Neural progenitor cell (in vitro differentiated cells): Measurements from ENCODE around the gene CDH13. TPM values are rescaled to one million over a fixed set of nuclear protein-coding genes. Genes with fewer than 3 reads are reported as not detected.

Experiments
- DNase-seq: peaks from one replicate; pipeline ENCODE4 v3.0.0-alpha.2; 2016; ENCODE audit warnings: low spot score
- H2AFZ ChIP-seq: fragments of 200-600 bp; sonication (generic); replicated peaks from 2 replicates; pipeline ENCODE4 v1.6.1; 2016; ENCODE audit warnings: antibody characterized with exemption
- H3F3A ChIP-seq: fragments of 200-600 bp; sonication (generic); 2 replicates; pipeline ENCODE4 v1.6.1; 2016; ENCODE audit warnings: antibody characterized with exemption, low read depth
- H3K27ac ChIP-seq: fragments of 200-600 bp; sonication (generic); 2 replicates; pipeline ENCODE4 v1.5.1; 2016; ENCODE audit warnings: mild to moderate bottlenecking
- H3K27me3 ChIP-seq: fragments of 200-600 bp; sonication (generic); 2 replicates; pipeline ENCODE4 v1.6.1; 2016; ENCODE audit warnings: mild to moderate bottlenecking, moderate library complexity
- H3K36me3 ChIP-seq: fragments of 200-600 bp; sonication (generic); 2 replicates; pipeline ENCODE4 v1.5.1; 2016
- H3K4me1 ChIP-seq: fragments of 200-600 bp; sonication (generic); 2 replicates; pipeline ENCODE4 v1.6.1; 2016; ENCODE audit warnings: mixed run types
- H3K4me2 ChIP-seq: fragments of 200-600 bp; sonication (generic); 2 replicates; pipeline ENCODE4 v1.6.1; 2016
- H3K4me3 ChIP-seq: fragments of 200-600 bp; sonication (generic); 2 replicates; pipeline ENCODE4 v1.5.1; 2016
- H3K79me2 ChIP-seq: fragments of 200-600 bp; sonication (generic); 2 replicates; pipeline ENCODE4 v1.6.1; 2016; ENCODE audit warnings: low read depth
- H3K9ac ChIP-seq: fragments of 200-600 bp; sonication (generic); 2 replicates; pipeline ENCODE4 v1.6.1; 2016
- H3K9me3 ChIP-seq: fragments of 200-600 bp; sonication (generic); 2 replicates; pipeline ENCODE4 v1.5.1; 2016; ENCODE audit warnings: low read depth
- H4K20me1 ChIP-seq: fragments of 200-600 bp; sonication (generic); 2 replicates; pipeline ENCODE4 v1.6.1; 2016; ENCODE audit warnings: low read depth
- H3K27ac Mint-ChIP-seq: 3 replicates; pipeline ENCODE4 v1.8.0; 2021; ENCODE audit warnings: mixed read lengths
- H3K27me3 Mint-ChIP-seq: 2 replicates; pipeline ENCODE4 v1.8.0; 2022; ENCODE audit warnings: low read depth, mild to moderate bottlenecking, inconsistent platforms, moderate library complexity, mixed read lengths; ENCODE audit not compliant: insufficient read depth
- H3K36me3 Mint-ChIP-seq: 3 replicates; pipeline ENCODE4 v1.8.0; 2021; ENCODE audit warnings: mixed read lengths
- H3K4me1 Mint-ChIP-seq: 3 replicates; pipeline ENCODE4 v1.8.0; 2021; ENCODE audit warnings: mixed read lengths
- H3K4me3 Mint-ChIP-seq: 3 replicates; pipeline ENCODE4 v1.8.0; 2021; ENCODE audit warnings: mild to moderate bottlenecking, moderate library complexity, mixed read lengths
- H3K9me3 Mint-ChIP-seq: 3 replicates; pipeline ENCODE4 v1.8.0; 2020; ENCODE audit warnings: mixed read lengths
- EZH2 ChIP-seq: fragments of 200-600 bp; sonication (generic); IDR thresholded peaks from 2 replicates; pipeline ENCODE4 v1.6.1; 2017; ENCODE audit warnings: antibody characterized with exemption, mild to moderate bottlenecking, moderate library complexity
- EZH2phosphoT487 ChIP-seq: fragments of 200-600 bp; sonication (generic); IDR thresholded peaks from 2 replicates; pipeline ENCODE4 v1.6.1; 2017; ENCODE audit warnings: antibody characterized with exemption
- total RNA-seq: library from RNA; depleted of rRNA; stranded (reverse); fragments of >200 nt; gene quantifications from 2 replicates; pipeline ENCODE4 v1.2.3, GENCODE V29; 2015; ENCODE audit warnings: low replicate concordance
- TF ChIP-seq, protein P1 (sequence below): fragments of 200-600 bp; sonication (generic); IDR thresholded peaks from 2 replicates; pipeline ENCODE4 v1.5.1; 2017; ENCODE audit warnings: antibody characterized with exemption, mild to moderate bottlenecking

CDH13 gene
- total RNA-seq, 1 donor from 2014 or later, result 3.0 TPM

DNA sequence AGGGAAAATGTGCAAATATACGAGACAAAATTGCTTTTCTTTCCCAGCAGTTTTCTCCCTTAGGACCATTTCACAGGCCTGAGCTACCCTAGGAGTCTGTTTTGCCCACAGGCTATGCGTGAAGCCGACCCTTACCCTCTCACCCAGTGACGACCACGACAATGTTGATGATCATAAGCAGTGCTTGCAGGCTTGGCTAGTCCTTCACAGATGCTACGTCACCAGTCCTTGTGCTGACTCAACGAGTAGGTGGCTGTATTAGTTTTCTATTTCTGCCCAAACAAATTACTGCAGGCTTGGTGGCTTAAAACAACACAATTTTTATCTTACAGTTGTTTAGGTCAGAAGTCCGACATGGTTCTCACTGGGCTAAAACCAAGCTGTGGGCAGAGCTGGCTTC, 606.4 kb downstream of the CDH13 start:
- Mint-ChIP-seq H3K4me3 (no peak overlapping the region), H3K36me3 (no peaks in the 10 kb centered on the region), H3K9me3 (peaks cover 9% of the 10 kb centered on the region), H3K4me1 (peaks cover 36% of the 10 kb centered on the region), H3K27ac (no peak overlapping the region), H3K27me3 (peaks cover 5% of the 10 kb centered on the region)
- no peaks in the 10 kb centered on the region for H3K9me3 ChIP-seq
- H3K4me2 ChIP-seq, result no peak overlapping the region
- no peak overlapping the region for H3K27ac ChIP-seq
- TF ChIP-seq EZH2, result no peak
- no peak for TF ChIP-seq EZH2phosphoT487
- TF ChIP-seq, protein P1, sequence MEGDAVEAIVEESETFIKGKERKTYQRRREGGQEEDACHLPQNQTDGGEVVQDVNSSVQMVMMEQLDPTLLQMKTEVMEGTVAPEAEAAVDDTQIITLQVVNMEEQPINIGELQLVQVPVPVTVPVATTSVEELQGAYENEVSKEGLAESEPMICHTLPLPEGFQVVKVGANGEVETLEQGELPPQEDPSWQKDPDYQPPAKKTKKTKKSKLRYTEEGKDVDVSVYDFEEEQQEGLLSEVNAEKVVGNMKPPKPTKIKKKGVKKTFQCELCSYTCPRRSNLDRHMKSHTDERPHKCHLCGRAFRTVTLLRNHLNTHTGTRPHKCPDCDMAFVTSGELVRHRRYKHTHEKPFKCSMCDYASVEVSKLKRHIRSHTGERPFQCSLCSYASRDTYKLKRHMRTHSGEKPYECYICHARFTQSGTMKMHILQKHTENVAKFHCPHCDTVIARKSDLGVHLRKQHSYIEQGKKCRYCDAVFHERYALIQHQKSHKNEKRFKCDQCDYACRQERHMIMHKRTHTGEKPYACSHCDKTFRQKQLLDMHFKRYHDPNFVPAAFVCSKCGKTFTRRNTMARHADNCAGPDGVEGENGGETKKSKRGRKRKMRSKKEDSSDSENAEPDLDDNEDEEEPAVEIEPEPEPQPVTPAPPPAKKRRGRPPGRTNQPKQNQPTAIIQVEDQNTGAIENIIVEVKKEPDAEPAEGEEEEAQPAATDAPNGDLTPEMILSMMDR, result no peak
- no peak overlapping the region for H3K9ac ChIP-seq
- H3K79me2 ChIP-seq, result no peaks in the 10 kb centered on the region
- no peaks in the 10 kb centered on the region for H3K27me3 ChIP-seq
- no peak overlapping the region for H2AFZ ChIP-seq
- H4K20me1 ChIP-seq, result no peaks in the 10 kb centered on the region
- DNase-seq, result no peak
- no peak overlapping the region for H3K4me3 ChIP-seq
- H3K4me1 ChIP-seq, result peaks cover 6% of the 10 kb centered on the region
- H3F3A ChIP-seq, result no peaks in the 10 kb centered on the region
- H3K36me3 ChIP-seq, result no peaks in the 10 kb centered on the region

DNA sequence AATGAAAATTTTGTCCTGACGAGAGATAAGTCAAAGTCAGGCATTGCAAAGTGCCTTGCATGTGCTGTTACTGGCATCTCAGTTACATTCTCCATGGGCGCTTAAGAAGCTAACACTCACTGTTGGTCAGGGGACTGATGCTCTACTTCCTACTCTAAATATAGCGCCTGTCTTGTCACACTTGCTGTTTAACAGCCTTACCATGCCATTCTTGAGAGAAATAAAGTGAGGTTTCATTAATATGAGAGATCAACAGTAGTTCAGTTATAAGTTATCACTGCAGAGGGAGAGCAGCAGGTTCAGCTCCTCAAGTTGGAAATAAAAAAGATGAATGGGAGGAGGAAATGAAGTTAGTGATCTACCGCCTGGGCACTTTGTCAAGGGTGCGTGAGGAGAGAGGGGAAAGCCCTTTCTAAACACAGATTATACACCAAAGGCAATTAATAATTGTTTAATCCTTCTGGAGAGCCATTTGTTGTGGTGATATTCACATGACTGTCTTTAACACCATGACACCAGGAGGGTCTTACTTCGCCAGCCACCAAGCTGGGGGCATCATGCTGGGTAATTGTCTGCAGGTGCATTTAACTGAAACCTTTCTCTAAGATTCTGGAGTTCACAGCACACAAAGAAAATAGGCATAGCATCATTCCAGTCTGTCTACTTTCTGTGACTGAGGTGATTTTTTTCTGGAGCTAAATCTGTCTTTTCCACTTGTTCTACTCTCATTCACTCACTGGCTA, 612.4 kb downstream of the CDH13 start:
- H4K20me1 ChIP-seq, result no peaks in the 10 kb centered on the region
- no peak overlapping the region for H3K4me3 ChIP-seq
- Mint-ChIP-seq H3K9me3 (peaks cover 8% of the 10 kb centered on the region), H3K27me3 (no peaks in the 10 kb centered on the region), H3K4me1 (no peaks in the 10 kb centered on the region), H3K4me3 (no peak overlapping the region), H3K27ac (no peak overlapping the region), H3K36me3 (no peaks in the 10 kb centered on the region)
- no peaks in the 10 kb centered on the region for H3K36me3 ChIP-seq
- TF ChIP-seq EZH2, result no peak
- TF ChIP-seq EZH2phosphoT487, result no peak
- TF ChIP-seq, protein P1, result no peak
- peak; percentile 56 for DNase-seq
- peaks cover 12% of the 10 kb centered on the region for H3F3A ChIP-seq
- no peaks in the 10 kb centered on the region for H3K27me3 ChIP-seq
- H3K4me1 ChIP-seq, result peaks cover 14% of the 10 kb centered on the region
- peak overlapping the region; percentile 15 for H3K4me2 ChIP-seq
- no peak overlapping the region for H3K9ac ChIP-seq
- H3K27ac ChIP-seq, result no peak overlapping the region
- H3K9me3 ChIP-seq, result no peaks in the 10 kb centered on the region
- H3K79me2 ChIP-seq, result no peaks in the 10 kb centered on the region
- H2AFZ ChIP-seq, result no peak overlapping the region

DNA sequence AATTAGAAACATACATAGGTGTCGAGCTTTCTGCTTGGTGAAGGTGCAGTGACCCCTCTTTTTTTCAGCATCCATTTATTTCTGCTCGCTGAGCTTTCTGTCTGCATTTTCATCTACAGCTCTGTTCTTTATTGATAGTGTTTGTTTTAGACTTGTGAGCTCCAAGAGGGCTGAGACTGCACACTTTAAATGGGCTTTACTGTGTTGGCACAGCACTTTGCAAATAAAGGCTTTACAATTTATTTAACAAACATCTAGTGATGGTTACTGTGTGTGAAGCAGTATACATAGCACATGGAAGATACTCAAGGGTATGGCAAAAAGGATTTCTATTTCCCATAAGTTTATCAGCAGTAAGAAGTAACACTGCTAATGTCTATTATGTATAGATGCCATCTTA, 617.3 kb downstream of the CDH13 start:
- no peak for DNase-seq
- Histone ChIP-seq H3K9me3 (no peaks in the 10 kb centered on the region), H3K9ac (no peak overlapping the region), H3F3A (peaks cover 7% of the 10 kb centered on the region), H3K4me1 (peaks cover 25% of the 10 kb centered on the region), H4K20me1 (no peaks in the 10 kb centered on the region), H2AFZ (no peak overlapping the region), H3K4me2 (no peak overlapping the region), H3K36me3 (no peaks in the 10 kb centered on the region), H3K27me3 (no peaks in the 10 kb centered on the region), H3K79me2 (no peaks in the 10 kb centered on the region), H3K27ac (no peak overlapping the region), H3K4me3 (no peak overlapping the region)
- Mint-ChIP-seq H3K36me3 (no peaks in the 10 kb centered on the region), H3K4me3 (no peak overlapping the region), H3K9me3 (peaks cover 2% of the 10 kb centered on the region), H3K27ac (no peak overlapping the region), H3K27me3 (no peaks in the 10 kb centered on the region), H3K4me1 (peaks cover 14% of the 10 kb centered on the region)
- no peak for TF ChIP-seq EZH2phosphoT487
- no peak for TF ChIP-seq EZH2
- TF ChIP-seq, protein P1, result no peak
